GM20000 (cell line): ENCODE data around the gene EMP3.

Source experiments
- DNase-seq: peaks from one replicate; pipeline ENCODE4 v3.0.0; 2012; ENCODE audit warnings: low spot score
- CTCF ChIP-seq: IDR thresholded peaks from 2 replicates; pipeline ENCODE4 v1.5.1; 2012; ENCODE audit warnings: mild to moderate bottlenecking, control low read depth; ENCODE audit errors: extremely low read depth, missing control alignments

EMP3 gene

DNA sequence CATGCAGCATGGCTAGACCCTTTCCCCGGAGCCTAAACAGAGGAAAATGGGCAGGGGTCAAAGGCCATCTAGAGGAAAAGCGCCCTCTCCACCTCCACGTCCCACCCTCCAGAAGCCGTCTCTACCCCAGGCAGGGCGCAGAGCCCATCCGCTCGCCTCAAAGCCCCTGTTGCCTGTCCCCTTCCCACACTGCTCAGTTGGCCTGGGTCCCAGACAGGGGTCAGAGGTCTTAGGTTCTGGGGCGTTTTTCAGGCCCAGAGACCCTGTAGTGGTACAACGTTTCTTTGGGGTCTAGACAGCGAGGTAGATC lies 38.1 kb downstream of the EMP3 start:
- no peak for DNase-seq
- TF ChIP-seq CTCF: no peak

GRCh38 chr19:48363810-48364597 lies 38.7 kb downstream of the EMP3 start, which contains the start of the genes SYNGR4 and TMEM143:
SYNGR4 (plus strand) TSS chr19:48364367; CDS start chr19:48365843, 1,476 bp downstream.
TMEM143 (minus strand) TSS chr19:48363940; CDS start chr19:48363920, 20 bp downstream.
- no peak for TF ChIP-seq CTCF
- peak; percentile 97 for DNase-seq

- no peak for TF ChIP-seq CTCF
Observed at GRCh38 chr19:48364598-48365348, 39.4 kb downstream of the EMP3 start.

GRCh38 chr19:48365602-48366001 lies 40.2 kb downstream of the EMP3 start:
- TF ChIP-seq CTCF: no peak
- DNase-seq: no peak

More at GRCh38 chr19:48364598-48365348, 39.4 kb downstream of the EMP3 start:
- DNase-seq: no peak

GRCh38 chr19:48367855-48368254 lies 42.5 kb downstream of the EMP3 start:
- DNase-seq: no peak

DNA sequence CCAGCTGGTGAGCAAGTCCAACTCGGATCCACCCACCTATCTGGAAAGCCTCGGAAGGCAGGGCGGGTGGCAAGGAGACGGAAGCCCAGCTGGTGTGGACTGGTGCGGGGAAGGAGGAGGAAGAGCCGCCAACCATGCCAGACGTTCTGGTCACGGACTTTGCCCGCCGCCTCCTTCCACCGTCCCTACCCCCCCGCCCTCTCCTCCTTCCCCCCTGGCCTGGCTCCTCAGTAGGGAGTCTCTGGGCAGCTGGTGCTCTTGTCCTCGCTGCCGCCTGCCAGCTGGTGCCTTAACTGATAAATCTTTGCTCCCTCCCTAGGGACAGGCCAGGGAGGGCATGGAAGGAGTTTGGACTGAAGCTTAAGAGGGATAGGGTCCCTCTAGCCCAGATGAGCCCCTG lies 43.6 kb downstream of the EMP3 start:
- no peak for TF ChIP-seq CTCF

More at GRCh38 chr19:48367855-48368254, 42.5 kb downstream of the EMP3 start:
- TF ChIP-seq CTCF: no peak

DNA sequence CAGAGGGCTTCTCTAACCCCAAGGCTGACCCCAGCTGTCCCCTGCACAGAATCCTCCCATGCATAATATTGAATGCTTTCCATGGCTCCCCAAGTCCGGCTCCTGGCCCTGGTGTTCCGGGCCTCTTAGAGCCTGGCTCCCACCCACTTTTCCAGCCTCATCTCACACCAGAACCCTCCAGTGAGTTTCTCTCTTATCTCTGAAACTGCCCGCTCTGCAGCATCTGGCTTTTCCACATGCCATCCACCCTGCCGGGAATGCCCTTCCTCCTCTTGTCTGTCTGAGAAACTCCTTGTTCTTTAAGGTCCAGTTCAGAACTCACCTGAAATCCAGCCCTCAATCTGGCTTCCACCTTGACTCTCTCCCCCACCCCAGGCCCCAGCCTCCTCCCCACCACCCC lies 45.6 kb downstream of the EMP3 start:
- no peak for TF ChIP-seq CTCF
- no peak for DNase-seq

More for the DNA sequence above, 43.6 kb downstream of the EMP3 start:
- DNase-seq: no peak
